Glomerular visceral epithelial cell (primary cell): ENCODE measurements around the gene KCNQ5.
"Not testable (repeated sequence)": the region's sequence is repeated elsewhere in the genome, so short reads cannot be mapped to it uniquely, and the experiment has no call there.

Experiments
- DNase-seq: peaks from one replicate; pipeline ENCODE4 v3.0.0-alpha.2; 2016; ENCODE audit errors: extremely low spot score

Gene KCNQ5

DNA sequence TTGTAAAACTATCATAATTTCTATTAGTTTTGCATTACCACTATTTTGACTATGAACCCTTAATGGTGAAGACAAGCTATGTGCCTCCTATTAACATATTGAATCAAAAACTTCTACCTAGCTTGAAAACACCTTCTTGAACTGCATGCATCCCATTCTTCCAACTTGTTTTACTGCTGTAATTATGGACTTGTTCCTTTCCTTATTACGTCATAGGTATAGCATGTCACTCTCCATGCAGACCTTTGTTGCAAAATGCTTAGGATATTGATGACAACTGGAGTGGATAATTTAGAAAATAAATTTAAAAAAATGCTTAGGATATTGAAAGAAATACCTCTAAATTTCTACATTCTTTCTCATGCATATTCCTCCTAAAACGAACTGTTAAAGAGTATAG lies 219.3 kb downstream of the KCNQ5 start:
- DNase-seq: no peak

DNA sequence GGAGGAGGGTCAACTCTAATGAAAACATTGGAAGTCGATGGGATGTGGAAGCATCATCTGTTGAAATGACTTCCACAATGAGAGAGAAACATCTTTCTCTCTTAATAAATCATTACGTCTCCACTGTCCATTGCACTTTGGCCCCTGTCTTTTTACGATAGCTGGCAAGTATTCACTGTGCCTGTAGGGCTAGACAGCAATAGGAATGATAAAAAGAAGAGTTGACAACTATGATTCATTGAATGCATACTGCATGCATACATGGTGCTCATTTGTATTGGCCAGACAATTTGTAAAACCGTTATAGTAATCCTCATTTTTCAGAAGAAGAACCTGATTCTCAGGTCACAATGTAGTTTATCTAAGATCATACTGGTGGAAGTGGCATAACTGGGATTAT lies 220.3 kb downstream of the KCNQ5 start:
- DNase-seq: no peak

DNA sequence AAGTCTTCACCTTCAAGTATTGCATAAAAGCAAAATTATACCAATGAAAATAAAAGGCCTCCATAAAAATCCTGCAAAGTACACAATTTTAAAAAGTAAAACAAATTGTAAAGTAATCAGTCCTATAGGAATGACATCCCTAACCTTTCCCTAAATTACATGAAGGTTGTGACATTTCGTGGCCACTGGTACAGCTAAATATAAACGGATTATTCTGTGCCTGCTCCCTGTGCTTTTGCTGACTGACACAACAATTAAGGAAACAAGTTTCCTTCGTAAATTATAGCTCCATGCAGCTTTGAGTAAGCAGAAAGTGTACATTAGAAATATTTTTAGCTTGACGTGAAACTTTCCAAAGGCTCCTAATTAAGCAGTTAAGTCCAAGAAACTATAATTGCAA lies 222.8 kb downstream of the KCNQ5 start:
- no peak for DNase-seq

DNA sequence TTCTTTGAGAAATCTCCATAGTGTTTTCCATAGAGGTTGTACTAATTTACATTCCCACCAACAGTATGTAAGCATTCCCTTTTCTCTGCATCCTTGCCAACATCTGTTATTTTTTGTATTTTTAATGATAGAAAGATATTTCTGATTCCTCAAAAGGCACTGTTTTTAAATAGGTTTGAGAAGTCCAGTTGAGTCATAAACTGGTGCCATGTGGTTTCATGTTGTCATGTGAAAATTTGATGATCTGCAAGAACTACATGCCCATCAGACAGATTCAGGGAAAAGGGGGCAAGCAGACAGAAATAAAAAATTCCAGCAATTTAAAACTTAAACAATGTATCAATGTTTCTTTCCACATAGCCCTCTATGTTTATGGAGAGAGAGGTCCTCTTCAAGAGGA lies 227.5 kb downstream of the KCNQ5 start:
- no peak for DNase-seq

DNA sequence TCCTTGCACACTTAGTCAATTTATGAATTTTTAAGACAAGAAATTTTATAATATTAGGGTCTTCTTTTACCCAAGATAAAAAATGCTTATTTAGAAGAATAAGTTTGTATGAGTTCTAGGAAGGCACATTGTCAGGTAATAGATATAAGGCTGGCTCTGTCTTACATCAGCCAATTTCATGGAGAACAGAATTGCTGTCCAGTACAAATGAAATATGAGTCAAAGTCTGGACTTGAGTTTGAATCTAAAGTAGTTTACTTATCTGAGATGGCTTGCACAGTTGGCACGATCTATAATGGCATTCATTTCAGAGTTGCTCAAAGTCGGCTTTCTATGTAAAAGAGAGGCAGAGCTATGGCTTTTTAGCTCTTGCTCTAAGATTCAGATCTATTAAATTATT lies 228.2 kb downstream of the KCNQ5 start:
- DNase-seq: no peak

DNA sequence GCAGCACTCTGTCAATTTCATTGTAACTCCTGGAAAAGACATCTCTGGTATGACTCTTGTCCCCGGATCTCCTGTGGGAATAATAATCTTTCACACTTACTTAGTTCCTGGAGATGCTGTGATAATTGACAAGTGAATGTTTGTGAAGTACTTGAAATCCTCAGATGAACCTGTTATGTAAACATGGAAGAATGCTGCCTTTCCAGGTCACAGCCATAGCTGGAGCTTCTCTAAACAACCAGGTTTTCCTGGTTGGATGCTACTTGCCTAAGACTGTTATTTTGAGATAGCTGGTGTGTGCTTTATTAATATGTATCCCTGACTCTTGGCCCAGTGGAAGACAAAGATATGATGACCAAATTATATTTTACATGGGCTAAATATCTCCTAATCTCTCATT lies 228.6 kb downstream of the KCNQ5 start:
- no peak for DNase-seq

DNA sequence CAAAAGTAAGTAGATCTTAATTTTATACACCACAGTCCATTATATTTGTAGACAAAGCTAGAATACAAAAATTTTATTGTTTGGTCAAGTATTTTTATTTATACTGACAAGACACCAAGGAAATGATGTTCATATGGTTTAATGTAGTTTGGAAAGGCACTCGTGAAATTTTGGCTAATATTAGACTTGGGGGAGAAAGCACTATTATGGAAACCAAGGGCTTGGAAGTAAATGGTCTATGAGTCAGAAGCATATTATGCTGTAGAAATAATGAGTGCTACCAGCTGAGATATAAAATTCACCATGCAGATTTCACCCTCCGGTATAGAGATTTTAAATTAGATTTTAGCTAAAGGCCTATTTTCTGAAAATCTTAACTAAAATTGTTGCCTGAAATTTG lies 233.6 kb downstream of the KCNQ5 start:
- no peak for DNase-seq

DNA sequence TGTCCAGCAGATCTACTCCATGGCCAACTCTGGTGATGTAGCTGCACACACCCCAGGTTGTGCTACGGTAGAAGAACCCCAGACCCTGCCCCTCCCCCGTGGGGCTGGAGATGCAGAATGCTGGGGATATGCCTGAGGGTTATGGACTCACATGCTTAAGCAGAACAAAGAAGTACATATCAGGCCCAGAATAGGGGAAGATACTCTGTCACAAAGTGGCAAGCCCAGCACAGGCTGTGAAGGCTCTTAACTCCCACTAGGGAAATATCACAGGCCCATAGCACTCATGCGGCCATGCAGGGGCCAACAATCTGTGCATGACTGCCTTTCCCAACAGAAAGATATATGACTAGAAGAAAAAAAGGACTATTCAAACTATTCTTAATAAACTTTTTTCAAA lies 234.9 kb downstream of the KCNQ5 start:
- no peak for DNase-seq

DNA sequence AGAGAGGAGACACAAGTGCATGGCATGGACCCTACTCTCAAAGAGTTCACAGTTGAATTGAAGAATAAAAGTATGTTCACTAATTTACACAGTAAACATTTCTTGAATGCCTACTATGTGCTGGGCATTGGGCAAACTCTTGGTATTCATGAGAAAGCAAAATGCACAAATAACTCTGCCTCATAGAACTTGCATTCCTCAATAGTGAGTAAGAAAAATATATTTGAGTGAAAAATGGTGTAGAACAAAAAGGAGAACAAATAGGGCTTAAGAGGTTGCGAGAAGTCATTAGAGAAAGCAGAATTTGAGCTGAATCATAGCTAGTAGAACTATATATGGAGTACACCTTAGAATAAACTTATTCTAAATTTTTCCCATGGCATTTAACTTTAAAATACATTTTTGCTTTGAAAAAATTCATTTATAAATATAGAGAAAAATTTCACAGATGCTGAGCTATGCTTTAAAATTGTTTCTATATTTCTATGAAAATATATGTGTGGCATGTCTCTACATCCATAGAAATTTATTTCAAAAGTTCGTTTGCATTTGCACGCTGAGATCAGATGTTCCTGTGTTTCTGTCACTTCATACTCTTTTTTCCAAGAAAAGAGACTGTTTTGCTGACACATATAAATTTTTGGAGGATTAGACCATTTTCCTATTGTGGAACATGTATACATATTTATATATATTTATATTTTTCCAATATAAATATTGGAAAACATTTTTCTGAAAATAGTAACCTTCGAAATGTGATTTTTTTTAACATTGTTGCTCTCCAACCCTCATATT lies 236.1 kb downstream of the KCNQ5 start:
- no peak for DNase-seq

DNA sequence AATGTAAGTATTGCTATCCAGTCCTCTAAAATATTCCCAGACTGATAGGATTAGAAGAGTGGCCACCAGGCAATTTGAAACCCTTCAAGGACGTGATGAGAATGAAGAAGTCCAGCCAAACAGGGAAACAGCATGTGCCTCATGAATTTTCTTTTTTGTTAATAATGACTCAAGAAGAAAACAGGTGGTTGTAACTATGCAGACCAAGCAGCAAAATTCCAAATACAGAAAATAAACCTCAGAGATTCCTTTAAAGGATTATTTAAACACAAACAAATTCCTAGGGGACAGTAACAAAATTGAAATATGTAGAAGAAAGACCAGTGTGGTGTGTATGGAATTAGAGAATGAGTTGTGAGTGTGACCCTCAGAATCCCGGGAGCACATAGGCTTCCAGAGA lies 239.2 kb downstream of the KCNQ5 start:
- no peak for DNase-seq

DNA sequence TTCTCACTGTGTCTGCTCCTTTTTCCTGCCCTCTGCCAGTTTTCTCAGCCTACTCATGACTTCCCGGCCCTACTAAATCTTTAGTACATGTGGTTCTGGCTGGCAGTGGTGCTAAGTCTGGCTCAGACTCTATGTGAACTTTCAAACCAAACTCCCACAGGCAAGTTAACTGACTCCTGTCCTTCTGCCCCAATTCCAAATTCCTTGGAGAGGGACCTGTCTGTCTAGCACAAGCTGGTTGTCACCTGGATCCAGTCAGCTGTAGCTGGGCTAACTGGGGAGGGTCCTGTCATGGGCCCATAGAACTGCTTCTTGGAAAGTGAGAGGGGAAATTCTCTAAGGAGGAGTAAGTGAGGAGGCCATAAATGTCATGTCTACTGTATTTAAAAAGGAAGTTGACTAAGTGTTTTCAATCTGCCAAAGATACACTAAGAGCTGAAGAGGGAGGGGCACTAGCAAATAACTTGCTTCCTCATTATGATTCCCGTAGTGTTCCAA lies 240.1 kb downstream of the KCNQ5 start:
- no peak for DNase-seq

DNA sequence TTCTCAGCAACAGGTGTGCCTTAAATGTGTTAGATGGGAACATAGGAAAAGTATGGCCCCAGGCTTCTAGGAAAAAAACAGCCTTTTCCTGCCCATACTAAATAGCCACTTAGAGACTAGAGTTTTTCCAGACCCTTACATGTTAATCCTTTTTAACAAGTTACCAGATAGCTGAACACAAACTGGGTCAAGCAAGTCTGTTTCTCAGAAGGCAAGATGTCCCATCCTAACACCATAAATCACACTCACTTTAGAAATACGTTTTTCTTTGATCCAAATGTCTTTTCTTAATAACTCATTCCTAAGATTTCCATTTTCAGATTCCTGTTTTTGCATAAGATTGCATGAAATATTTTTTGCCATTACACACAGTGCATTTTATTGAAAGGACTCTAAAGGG lies 241.3 kb downstream of the KCNQ5 start:
- no peak for DNase-seq

DNA sequence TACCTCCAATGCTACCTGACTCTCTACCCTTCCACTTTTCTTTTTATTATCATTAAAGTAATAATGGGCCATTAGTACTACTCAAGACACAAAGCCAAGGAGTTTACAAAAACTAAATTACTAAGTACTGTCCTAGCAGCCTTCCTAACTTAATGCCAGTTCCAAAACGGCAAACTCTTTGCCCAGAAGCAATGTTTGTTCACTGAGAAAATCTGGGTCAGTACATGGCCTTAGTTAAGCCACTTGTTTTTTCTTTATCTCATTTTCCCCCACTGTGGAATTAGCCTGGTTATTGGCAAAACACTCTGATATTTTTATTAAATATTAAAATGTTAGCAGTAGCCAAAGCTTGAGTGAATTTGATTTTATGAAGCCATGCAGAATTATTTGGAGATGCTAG lies 242.4 kb downstream of the KCNQ5 start:
- DNase-seq: no peak

DNA sequence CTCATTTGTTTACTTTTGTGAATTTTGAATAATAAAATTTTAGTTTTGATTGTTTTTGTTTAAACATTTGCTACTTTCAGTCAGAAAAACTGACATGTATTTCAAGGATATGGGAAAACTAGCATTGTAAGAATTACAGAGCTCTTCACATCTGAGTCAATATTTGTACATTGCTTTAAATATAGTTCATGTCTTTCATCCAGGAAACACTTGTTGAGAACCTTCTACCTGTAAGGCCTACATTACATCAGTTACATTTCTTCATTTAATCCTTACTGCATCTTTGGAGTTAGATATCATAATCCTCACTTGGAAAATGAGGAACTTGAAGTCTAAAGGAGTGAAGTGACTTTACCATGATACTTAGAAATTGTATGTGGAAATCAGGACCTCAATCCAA lies 242.9 kb downstream of the KCNQ5 start:
- DNase-seq: no peak

DNA sequence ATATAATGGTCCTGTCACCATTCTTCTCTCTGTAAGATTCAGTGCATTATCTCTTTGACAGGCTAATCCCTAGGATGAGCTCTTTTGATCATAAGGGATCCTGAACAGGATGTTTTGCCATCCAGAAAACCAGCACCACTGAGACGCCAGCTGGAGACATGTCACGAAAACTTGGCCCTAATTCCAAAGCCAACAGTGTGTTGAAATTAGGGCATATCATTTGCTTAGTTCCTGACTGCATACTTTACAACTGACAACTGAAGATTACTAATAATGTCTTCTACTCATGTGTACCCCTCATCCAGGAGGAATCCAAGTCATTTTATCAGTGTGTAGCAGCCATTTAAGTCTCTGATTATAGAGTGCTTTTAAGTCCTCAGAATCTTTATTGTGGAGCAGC lies 243.6 kb downstream of the KCNQ5 start:
- DNase-seq: no peak

DNA sequence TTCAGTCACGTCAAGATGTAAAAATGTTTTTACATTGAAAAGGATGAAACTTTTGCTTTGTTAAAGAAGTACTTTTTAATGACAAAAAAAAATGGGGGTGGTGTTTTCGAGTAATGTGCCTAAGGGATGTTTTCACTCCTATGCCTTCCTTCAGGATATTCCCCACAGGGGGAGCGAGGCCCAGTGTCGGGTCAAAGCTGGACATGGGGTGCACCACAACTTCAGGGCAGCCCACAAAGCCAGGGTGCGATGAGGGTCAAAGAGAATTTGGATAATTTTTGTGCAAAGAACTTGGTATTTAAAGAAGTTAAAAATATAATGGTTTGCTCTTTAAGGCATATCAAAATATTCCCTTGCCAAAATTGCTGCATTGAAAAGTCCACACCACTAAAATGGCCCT lies 247.8 kb downstream of the KCNQ5 start:
- DNase-seq: no peak

DNA sequence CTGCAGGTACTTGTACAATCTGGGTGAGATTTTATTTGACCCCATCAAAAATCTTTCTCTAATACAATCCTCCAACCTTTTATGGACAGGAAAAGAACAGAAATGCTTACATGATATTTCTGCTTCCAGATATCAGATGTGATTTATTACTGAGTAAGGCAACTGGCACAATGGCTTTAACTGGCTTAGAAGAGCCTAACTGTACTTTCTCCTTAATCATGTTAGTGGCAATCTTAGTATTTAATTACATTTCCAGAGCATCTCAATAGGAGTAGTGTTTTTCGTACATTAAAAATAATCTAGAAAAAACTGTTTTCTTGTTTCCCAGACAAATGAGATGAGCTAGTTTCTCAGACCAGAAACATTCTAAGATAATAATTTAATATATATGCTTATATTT lies 251.6 kb downstream of the KCNQ5 start:
- no peak for DNase-seq

DNA sequence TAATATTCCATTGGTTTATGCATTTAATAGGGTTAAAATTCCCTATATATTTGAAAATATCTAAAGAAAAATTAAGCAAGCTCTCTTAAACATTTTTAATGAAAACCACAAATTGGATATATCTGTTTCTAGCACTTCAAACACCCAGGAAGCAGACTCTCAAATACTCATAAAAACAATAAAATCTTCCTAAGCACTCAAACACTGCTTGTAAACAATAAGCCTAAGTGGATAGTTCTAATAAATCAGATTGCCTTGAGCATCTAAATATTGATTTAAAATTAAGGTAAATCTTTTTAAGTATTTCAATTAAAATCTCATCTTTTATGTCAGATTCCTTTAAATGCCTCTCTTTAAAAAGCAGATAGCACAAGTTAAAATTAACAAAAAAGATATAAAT lies 254.4 kb downstream of the KCNQ5 start:
- DNase-seq: no peak

DNA sequence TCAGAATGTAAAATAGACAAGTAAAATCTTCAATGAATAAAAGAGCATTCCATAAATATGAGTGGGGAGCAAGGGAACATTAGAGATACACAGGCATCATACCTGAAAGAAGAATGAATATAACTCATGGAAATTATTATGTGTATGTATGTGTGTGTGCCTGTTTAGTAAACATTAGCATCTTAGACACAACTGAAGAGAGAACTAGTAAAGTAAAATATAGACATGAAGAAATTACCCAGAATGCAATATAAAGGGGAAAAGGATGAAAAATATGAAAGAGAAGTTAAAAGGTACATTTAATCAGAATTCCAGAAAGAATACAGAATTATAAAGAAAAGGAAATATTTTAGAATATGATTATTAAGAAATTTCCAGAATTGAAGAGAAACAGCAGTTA lies 264.3 kb downstream of the KCNQ5 start:
- DNase-seq: no peak

DNA sequence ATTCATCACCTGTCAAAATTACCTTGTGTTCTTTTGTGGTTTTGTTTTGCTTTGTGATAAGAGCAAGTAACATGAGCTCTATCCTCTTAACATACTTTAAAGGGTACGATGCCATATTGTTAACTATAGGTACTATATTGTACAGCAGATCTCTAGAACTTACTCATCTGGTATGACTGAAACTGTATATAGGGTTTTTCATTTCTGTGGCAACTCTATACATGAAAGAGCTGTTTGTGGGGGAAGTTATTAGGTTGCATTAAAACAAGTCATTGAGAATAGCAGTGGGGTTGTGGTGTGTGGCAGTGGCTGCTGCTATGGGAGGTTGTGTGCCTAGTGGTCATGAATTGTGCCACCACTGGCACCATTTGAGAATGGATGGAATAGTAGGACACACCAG lies 268.4 kb downstream of the KCNQ5 start:
- no peak for DNase-seq

DNA sequence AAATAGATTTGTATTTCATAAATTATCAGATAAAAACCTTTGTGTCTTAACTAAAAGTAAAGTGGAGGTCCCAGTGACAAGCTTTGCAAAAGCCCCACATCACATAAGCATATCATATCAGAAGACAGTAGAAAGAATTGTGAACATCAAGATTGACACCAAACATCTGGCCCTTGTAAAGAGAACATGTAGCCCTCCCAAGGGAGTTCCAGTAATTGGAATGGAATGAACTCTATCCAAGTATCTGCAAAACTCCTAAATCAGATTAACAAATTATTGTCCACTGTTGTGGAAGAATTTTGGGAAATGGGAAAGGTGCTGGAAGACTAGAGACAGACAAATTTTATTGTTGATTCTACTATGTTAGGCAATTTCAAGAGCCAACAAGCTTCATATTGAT lies 268.8 kb downstream of the KCNQ5 start:
- DNase-seq: no peak

DNA sequence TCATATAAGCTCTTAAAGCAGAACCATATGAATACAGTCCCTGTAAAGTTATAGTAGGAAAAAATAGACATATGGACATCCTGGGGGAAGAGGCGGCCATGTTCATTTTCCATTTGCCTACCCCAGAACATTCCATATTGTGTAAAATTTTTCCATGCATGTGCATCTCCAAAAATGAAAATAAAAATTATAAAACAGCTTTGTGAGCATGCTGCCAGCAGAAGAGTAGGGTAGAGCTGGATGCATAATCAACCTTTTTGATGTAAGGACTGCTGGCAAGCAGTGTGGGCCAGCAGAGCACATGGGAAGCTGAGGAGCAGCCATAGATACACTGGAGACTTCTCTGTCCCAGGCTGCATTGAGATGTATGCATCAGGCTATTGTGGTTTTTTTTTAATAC lies 271.0 kb downstream of the KCNQ5 start:
- DNase-seq: no peak

DNA sequence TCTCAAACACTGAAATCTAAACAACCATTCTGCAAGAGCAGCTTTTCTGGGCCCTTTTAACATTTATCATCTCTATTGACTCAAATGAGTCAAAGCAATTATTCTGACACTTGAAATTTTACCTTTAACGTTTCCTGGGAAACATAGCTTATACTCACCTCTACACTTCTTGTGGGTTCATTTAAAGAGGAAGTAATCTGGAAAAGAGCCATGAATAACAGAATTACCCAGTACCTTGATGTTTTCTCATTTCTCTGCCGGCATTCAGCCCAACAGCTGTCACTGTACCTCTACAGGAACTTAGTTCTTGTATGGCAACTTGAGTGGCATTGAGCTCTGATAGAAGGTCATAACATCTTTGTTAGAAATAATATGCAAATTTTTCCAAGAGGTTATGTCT lies 272.2 kb downstream of the KCNQ5 start:
- DNase-seq: no peak

DNA sequence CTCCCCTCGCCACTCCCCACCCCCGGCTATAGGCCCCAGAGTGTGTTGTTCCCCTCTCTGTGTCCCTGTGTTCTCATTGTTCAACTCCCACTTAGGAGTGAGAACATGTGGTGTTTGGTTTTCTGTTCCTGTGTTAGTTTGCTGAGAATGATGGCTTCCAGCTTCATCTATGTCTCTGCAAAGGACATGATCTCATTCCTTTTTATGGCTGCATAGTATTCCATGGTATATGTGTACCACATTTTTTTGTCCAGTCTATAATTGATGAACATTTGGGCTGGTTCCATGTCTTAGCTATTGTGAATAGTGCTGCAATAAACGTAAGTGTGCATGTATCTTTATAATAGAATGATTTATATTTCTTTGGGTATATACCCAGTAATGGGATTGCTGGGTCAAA lies 276.4 kb downstream of the KCNQ5 start:
- not testable (repeated sequence) for DNase-seq
